ENCODE data around the gene PMS1.

DNA sequence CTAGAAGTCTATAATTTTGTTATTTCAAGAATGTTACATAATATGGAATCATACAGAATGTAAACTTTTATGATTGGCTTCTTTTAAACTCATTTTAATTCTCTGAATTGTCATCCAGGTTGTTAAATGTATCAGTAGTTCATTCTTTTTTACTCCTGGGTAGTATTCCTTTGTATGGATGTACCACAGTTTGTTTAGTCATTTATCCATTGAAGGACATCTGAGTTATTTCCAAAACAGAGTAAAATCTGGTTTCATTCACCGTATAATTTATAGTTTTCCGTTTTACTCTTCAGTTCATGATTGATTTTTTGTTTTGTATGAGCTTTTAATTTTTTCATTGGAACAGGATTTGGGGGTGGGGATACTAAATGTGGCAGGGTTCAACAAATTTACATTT, 132.4 kb downstream of the PMS1 start:
- TF ChIP-seq YY1 (IDR thresholded peaks at IDR 0.05; ENCODE audit: insufficient read depth, insufficient read length) (no peak), ZNF274 (IDR thresholded peaks at IDR 0.05; ENCODE audit: low read depth, low read length) (no peak)

Measured in NT2/D1 (cell line).